OCI-M2 (cell line): ENCODE results near the gene CYTH3.
"Not testable (repeated sequence)": the region's sequence is repeated elsewhere in the genome, so short reads cannot be mapped to it uniquely, and the experiment has no call there.

Experiments used
- DNase-seq: peaks from one replicate; lab custom pipeline; 2025; ENCODE audit not compliant: unreplicated experiment; lab: John Stamatoyannopoulos, UW

CYTH3 gene

GRCh38 chr7:6283391-6284054 is 11.1 kb upstream of the CYTH3 start:
- DNase-seq = not testable (repeated sequence)

- DNase-seq = no peak
Observed at GRCh38 chr7:6279937-6280336, 7.5 kb upstream of the CYTH3 start.

- DNase-seq = no peak
Observed at GRCh38 chr7:6279341-6279740, 6.9 kb upstream of the CYTH3 start.

- DNase-seq = no peak
Observed at GRCh38 chr7:6278749-6279310, 6.4 kb upstream of the CYTH3 start.

- no peak for DNase-seq
Observed at GRCh38 chr7:6277476-6277875, 5.1 kb upstream of the CYTH3 start.

GRCh38 chr7:6276911-6277408 is 4.5 kb upstream of the CYTH3 start:
- no peak for DNase-seq

- DNase-seq = no peak
Observed at GRCh38 chr7:6274743-6275142, 2.3 kb upstream of the CYTH3 start.

- no peak for DNase-seq
Observed at GRCh38 chr7:6273917-6274630, 1.6 kb upstream of the CYTH3 start.

- no peak for DNase-seq
Observed at GRCh38 chr7:6273380-6273837, 985 bp upstream of the CYTH3 start.

- no peak for DNase-seq
Observed at GRCh38 chr7:6271694-6272440, 557 bp downstream of the CYTH3 start.

GRCh38 chr7:6271060-6271658 is 1.3 kb downstream of the CYTH3 start:
- DNase-seq = no peak

- DNase-seq = no peak
Observed at GRCh38 chr7:6269527-6269926, 2.9 kb downstream of the CYTH3 start.

- no peak for DNase-seq
Observed at GRCh38 chr7:6268907-6269306, 3.5 kb downstream of the CYTH3 start.

GRCh38 chr7:6268023-6268900 is 4.2 kb downstream of the CYTH3 start:
- DNase-seq = no peak

GRCh38 chr7:6266699-6267098 is 5.7 kb downstream of the CYTH3 start:
- no peak for DNase-seq

- DNase-seq = no peak
Observed at GRCh38 chr7:6262221-6262620, 10.2 kb downstream of the CYTH3 start.

GRCh38 chr7:6261699-6262098 is 10.7 kb downstream of the CYTH3 start:
- DNase-seq = no peak

GRCh38 chr7:6260291-6261187 is 11.9 kb downstream of the CYTH3 start:
- DNase-seq = no peak

- DNase-seq = no peak
Observed at GRCh38 chr7:6259257-6259656, 13.2 kb downstream of the CYTH3 start.
